NCI-H1417 (cell line): ENCODE results near the gene AKR1C1.
"Not testable (repeated sequence)": the region's sequence is repeated elsewhere in the genome, so short reads cannot be mapped to it uniquely, and the experiment has no call there.

Experiments
- DNase-seq, 3 experiments: peaks; one replicate each; lab custom pipeline; 2025; lab: John Stamatoyannopoulos, UW

Gene AKR1C1

GRCh38 chr10:5018671-5019277 lies 55.6 kb downstream of the AKR1C1 start:
- not testable (repeated sequence) for DNase-seq

DNA sequence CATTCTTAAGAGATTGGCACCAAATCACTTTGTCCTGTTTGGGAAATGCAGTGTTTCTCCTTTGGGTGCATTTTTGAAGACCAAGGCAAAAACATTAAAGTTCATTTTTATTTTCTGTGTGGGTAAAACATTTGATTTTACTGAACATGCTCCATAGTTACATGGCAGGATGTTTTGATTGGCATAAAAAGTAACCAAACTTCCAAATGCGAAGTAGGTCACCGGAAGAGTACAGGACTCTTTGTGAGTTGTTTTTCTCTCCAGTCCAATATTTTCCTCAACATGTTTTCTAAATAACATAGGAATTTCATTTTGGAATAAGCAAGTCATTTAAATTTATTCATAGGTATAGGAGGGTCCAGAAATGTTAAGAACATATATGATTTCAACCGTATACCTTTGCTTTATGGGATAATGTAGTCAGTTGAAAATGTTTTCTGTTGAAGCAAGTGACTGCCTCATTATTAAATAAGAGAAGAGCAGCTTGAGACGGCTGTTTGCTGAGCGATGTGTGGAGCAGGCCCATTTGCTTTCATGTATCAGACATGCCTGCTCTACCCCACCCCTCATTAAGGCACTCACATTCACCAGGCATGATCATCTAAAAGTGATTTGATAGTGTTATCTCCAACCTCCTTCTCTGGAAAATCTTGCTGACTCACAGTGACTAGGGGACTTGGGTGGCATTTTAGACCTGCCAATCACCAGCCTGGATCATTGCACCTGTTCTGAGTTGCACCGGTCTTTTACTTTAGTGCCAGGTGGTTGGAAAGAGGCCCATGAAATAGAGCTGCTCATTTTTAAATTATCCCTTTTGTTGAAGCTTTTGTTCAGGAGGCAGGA lies 56.8 kb downstream of the AKR1C1 start:
- DNase-seq: peak; percentile 53 to 92 (median 71)

DNA sequence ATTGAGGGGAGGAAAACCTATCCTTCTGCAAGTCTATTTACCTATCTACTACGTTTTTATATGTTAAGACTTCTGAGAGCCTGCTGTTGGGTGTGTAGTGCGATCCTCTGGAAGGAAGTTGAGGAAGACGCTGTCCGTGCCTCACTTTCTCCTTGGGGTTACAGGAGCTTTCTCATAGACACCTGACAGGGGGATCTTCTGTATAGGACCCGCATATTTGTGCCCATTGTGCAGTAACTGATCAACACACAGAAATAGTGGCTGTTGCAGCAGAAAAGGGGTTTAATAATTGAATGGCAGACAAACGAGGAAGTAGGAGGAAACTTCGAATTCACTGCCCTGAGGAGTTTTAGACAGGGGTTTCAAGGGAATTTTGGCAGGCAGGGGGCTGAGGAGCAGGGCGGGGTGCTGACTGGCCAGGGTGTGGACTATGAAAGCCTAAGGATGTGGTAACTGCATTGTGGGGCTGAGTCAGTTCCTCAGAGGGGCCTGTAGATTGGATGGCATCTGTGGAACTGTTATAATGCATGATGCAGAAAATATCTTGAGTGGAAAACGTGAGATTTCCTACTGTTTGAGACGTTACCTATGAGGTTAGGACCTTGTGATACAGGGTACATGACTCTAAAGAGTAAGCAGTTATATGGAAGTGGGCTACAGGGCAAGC lies 58.5 kb downstream of the AKR1C1 start:
- not testable (repeated sequence) for DNase-seq

DNA sequence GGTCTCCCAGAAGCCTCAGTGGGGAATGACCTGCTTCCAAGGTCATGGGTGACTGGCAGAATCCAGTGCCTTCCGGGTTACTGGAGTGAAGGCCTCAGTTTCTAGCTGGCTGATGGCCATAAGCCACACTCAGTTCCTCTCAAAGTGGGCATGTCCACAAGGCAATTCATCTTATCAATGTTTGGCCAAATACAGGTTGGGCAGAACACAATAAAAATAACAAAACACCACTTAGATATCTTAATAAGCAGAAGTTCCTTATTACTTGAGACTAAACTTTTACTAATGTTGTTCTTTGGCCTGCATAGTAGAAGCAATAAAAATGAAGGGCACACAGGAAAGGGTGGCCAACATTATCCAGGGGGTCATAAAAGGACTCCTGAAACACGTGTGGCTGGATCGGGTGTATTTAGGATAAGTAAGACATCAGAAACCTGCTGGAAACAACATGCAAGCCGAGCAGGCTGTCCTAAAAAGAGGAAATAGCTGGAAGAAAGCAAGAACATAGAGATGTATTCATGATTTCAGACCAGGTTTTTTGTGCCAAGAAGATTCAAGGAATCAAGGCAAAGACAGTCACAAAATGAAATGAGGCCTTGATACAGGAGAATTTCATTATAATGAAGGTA lies 60.1 kb downstream of the AKR1C1 start:
- DNase-seq: no peak

GRCh38 chr10:5025461-5025881 lies 62.3 kb downstream of the AKR1C1 start:
- DNase-seq: peak in 1 of 3 experiments; percentile 8

DNA sequence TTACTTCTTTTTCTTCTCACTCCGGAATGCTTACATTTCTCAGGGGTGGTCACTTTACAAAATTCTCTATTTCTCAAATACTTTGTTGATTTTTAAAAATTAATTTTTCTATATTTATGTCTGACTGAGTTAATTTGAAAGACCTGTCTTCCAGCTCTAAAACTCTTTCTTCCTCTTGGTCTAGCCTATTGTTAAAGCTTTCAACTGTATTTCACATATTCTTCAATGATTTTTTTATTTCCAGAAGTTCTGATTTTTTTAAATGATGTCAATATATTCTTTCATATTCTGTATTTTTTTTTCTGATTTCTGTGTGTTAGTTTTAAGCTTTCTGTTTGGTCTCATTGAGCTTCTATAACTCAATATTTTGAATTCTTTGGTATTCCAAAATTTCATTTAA lies 67.8 kb downstream of the AKR1C1 start:
- no peak for DNase-seq

- not testable (repeated sequence) for DNase-seq
Observed at GRCh38 chr10:5031588-5031987, 68.4 kb downstream of the AKR1C1 start.

GRCh38 chr10:5032444-5032843 lies 69.2 kb downstream of the AKR1C1 start:
- DNase-seq: not testable (repeated sequence)
